Measurements from ENCODE around the gene PHACTR2.

DNA sequence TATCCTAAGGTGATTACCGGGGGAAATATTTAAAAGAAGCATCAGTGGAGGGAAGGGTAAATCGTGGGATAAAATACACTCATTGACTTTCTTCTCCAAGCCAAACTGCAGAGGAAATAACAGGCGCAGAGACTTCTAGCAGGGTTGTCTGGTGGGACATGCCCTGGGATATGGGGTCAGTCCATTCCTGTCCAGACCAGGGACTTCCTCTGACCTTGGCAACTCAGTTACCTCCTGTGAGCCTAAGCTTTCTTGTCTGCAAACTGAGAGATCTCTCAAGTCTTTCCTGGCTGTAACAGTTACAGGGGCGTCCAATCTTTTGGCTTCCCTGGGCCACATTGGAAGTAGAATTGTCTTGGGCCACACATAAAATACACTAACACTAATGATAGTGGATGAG is 21.7 kb upstream of the PHACTR2 start:
- TF ChIP-seq, protein P1, sequence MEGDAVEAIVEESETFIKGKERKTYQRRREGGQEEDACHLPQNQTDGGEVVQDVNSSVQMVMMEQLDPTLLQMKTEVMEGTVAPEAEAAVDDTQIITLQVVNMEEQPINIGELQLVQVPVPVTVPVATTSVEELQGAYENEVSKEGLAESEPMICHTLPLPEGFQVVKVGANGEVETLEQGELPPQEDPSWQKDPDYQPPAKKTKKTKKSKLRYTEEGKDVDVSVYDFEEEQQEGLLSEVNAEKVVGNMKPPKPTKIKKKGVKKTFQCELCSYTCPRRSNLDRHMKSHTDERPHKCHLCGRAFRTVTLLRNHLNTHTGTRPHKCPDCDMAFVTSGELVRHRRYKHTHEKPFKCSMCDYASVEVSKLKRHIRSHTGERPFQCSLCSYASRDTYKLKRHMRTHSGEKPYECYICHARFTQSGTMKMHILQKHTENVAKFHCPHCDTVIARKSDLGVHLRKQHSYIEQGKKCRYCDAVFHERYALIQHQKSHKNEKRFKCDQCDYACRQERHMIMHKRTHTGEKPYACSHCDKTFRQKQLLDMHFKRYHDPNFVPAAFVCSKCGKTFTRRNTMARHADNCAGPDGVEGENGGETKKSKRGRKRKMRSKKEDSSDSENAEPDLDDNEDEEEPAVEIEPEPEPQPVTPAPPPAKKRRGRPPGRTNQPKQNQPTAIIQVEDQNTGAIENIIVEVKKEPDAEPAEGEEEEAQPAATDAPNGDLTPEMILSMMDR (IDR thresholded peaks at IDR 0.05 in 4 of 5, conservative IDR thresholded peaks at IDR 0.05 in 1 of 5) = no peak
- TF ChIP-seq POLR2A (IDR thresholded peaks at IDR 0.05) = no peak
